HFFc6 (cell line): ENCODE measurements around the gene MAP2K2. TPM values are rescaled to one million over a fixed set of nuclear protein-coding genes. Genes with fewer than 3 reads are reported as not detected.

Experiments
- DNase-seq: peaks from one replicate; pipeline ENCODE4 v3.0.0-alpha.2; 2018
- H3K27ac Mint-ChIP-seq: 2 replicates; pipeline ENCODE4 v1.8.0; 2020; ENCODE audit warnings: mild to moderate bottlenecking, mixed read lengths
- H3K27me3 Mint-ChIP-seq: 2 replicates; pipeline ENCODE4 v1.8.0; 2021; ENCODE audit warnings: mild to moderate bottlenecking, moderate library complexity, mixed read lengths; ENCODE audit not compliant: insufficient read depth
- H3K36me3 Mint-ChIP-seq: 2 replicates; pipeline ENCODE4 v1.8.0; 2021; ENCODE audit warnings: low read depth, mixed read lengths
- H3K4me1 Mint-ChIP-seq: 2 replicates; pipeline ENCODE4 v1.8.0; 2020; ENCODE audit warnings: low read depth, mixed read lengths
- H3K4me3 Mint-ChIP-seq: 2 replicates; pipeline ENCODE4 v1.8.0; 2020; ENCODE audit warnings: mild to moderate bottlenecking, moderate library complexity, mixed read lengths
- H3K9me3 Mint-ChIP-seq: 2 replicates; pipeline ENCODE4 v1.8.0; 2020; ENCODE audit warnings: mild to moderate bottlenecking, mixed read lengths
- total RNA-seq, 6 experiments: library from RNA; stranded (reverse); fragmentation: NEBNext Ultra II Directional; extraction: Animal tissue kit (Norgen Biotek cat#: 25700); gene quantifications; 2 replicates in 1 of 6; 3 replicates in 5 of 6; pipeline ENCODE4 v1.2.3, GENCODE V29; 2021
- TF ChIP-seq, protein P1 (sequence below): fragments of 200-600 bp; sonication (generic); IDR thresholded peaks from 2 replicates; pipeline ENCODE4 v1.5.0; 2021; ENCODE audit warnings: antibody characterized with exemption, mild to moderate bottlenecking

Gene MAP2K2
- total RNA-seq, 6 experiments from 2014 or later, result 175 to 209 (median 187) TPM

- Mint-ChIP-seq H3K4me3 (no peak overlapping the region), H3K36me3 (peaks cover 43% of the 10 kb centered on the region), H3K27me3 (peaks cover 6% of the 10 kb centered on the region; the same call in 1 of the 2 replicates), H3K4me1 (peaks cover 14% of the 10 kb centered on the region), H3K27ac (no peak overlapping the region), H3K9me3 (no peaks in the 10 kb centered on the region)
- TF ChIP-seq, protein P1, sequence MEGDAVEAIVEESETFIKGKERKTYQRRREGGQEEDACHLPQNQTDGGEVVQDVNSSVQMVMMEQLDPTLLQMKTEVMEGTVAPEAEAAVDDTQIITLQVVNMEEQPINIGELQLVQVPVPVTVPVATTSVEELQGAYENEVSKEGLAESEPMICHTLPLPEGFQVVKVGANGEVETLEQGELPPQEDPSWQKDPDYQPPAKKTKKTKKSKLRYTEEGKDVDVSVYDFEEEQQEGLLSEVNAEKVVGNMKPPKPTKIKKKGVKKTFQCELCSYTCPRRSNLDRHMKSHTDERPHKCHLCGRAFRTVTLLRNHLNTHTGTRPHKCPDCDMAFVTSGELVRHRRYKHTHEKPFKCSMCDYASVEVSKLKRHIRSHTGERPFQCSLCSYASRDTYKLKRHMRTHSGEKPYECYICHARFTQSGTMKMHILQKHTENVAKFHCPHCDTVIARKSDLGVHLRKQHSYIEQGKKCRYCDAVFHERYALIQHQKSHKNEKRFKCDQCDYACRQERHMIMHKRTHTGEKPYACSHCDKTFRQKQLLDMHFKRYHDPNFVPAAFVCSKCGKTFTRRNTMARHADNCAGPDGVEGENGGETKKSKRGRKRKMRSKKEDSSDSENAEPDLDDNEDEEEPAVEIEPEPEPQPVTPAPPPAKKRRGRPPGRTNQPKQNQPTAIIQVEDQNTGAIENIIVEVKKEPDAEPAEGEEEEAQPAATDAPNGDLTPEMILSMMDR, result no peak
- DNase-seq, result no peak
Measured at GRCh38 chr19:4108767-4109625, 14.9 kb downstream of the MAP2K2 start.

GRCh38 chr19:4103080-4103433 lies 20.9 kb downstream of the MAP2K2 start:
- no peak overlapping the region for H3K27ac Mint-ChIP-seq
- peaks cover 3% of the 10 kb centered on the region; the same call in 1 of the 2 replicates for H3K27me3 Mint-ChIP-seq
- H3K4me3 Mint-ChIP-seq, result no peak overlapping the region
- no peaks in the 10 kb centered on the region for H3K9me3 Mint-ChIP-seq
- peaks cover 14% of the 10 kb centered on the region for H3K4me1 Mint-ChIP-seq
- H3K36me3 Mint-ChIP-seq, result peaks cover 24% of the 10 kb centered on the region
- TF ChIP-seq, protein P1, result no peak
- DNase-seq, result no peak

- no peak for DNase-seq
- H3K27me3 Mint-ChIP-seq, result peaks cover 3% of the 10 kb centered on the region; the same call in 1 of the 2 replicates
- H3K4me3 Mint-ChIP-seq, result no peak overlapping the region
- no peaks in the 10 kb centered on the region for H3K9me3 Mint-ChIP-seq
- peaks cover 19% of the 10 kb centered on the region for H3K36me3 Mint-ChIP-seq
- H3K4me1 Mint-ChIP-seq, result peaks cover 14% of the 10 kb centered on the region
- TF ChIP-seq, protein P1, result no peak
- no peak overlapping the region for H3K27ac Mint-ChIP-seq
Measured at GRCh38 chr19:4102339-4103079, 21.4 kb downstream of the MAP2K2 start.

- no peak overlapping the region for H3K4me3 Mint-ChIP-seq
- H3K4me1 Mint-ChIP-seq, result peaks cover 14% of the 10 kb centered on the region
- peaks cover 15% of the 10 kb centered on the region for H3K36me3 Mint-ChIP-seq
- no peak overlapping the region for H3K27ac Mint-ChIP-seq
- DNase-seq, result no peak
- peaks cover 5% of the 10 kb centered on the region for H3K27me3 Mint-ChIP-seq
- no peaks in the 10 kb centered on the region for H3K9me3 Mint-ChIP-seq
- TF ChIP-seq, protein P1, result no peak
Measured at GRCh38 chr19:4101496-4101770, 22.5 kb downstream of the MAP2K2 start.

DNA sequence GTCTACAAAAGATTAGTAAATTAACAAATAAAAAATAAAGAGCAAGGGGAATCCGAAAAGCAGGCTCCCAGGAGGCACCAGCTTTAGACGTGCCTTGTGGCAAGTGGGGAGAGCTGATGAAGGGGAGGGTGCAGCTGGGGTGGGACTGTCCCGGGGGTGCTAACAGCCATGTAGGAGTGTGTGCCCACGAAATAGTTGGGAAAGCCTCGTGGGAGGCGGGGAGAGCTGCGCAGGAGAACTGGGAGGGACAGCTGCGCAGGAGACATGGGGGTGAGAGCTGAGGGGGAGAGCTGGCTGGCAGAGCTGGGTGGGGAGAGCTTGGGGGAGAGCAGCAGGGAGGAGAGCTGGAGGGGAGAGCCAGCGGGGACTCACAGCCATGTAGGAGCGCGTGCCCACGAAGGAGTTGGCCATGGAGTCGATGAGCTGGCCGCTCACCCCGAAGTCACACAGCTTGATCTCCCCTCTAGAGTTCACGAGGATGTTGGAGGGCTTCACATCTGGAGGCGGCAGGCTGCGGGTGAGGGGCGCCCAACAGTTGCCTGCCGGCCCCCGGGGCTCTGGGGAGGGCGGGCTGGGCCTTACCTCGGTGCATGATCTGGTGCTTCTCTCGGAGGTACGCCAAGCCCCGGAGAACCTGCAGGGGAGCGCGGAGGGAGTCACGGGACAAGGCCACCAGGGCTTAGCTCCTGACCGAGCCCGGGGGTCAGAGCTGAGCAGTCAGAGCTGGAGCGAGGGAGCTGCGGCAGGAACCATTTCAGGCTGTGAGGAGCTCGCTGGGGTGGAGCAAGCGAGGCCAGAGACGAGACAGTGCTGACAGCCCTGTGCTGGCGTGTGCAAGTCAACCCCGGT lies 23.1 kb downstream of the MAP2K2 start:
- Mint-ChIP-seq H3K36me3 (peaks cover 17% of the 10 kb centered on the region), H3K9me3 (no peaks in the 10 kb centered on the region), H3K4me3 (no peak overlapping the region)

More for the DNA sequence above, 23.1 kb downstream of the MAP2K2 start:
- TF ChIP-seq, protein P1, result no peak
- Mint-ChIP-seq H3K27me3 (peaks cover 5% of the 10 kb centered on the region), H3K4me1 (peaks cover 14% of the 10 kb centered on the region), H3K27ac (no peak overlapping the region)
- no peak for DNase-seq
